Heart right ventricle (tissue), 16 donors: ENCODE results near the gene IYD. TPM values are rescaled to one million over a fixed set of nuclear protein-coding genes. Genes with fewer than 3 reads are reported as not detected.

Source experiments
- ATAC-seq, 8 donors: fragments of 200-7000 bp; cut with Tn5 transposase; one replicate each; pipeline ENCODE4 v1.9.1; 2020; ENCODE audit warnings: mild to moderate bottlenecking in 8 of 8, moderate library complexity in 8 of 8, moderate number of reproducible peaks in 1 of 8
- DNase-seq, 2 donors: peaks; one replicate each; pipeline ENCODE4 v3.0.0-alpha.2; 2020
- H3K27ac ChIP-seq, 10 donors: fragments of 200-600 bp; sonication (generic) in 2 of 10; one replicate each; pipeline versions ENCODE4 v1.5.0 to v1.8.0; 2020 to 2022; ENCODE audit warnings: mild to moderate bottlenecking in 3 of 10
- H3K27me3 ChIP-seq, 7 donors: fragments of 200-600 bp; one replicate each; pipeline ENCODE4 v1.8.0; 2021 to 2022; ENCODE audit warnings: mild to moderate bottlenecking in 2 of 7
- H3K36me3 ChIP-seq, 9 donors: fragments of 200-600 bp; sonication (generic) in 1 of 9; one replicate each; pipeline versions ENCODE4 v1.5.0 to v1.8.0; 2020 to 2022; ENCODE audit warnings: mild to moderate bottlenecking in 2 of 9
- H3K4me1 ChIP-seq, 9 donors: fragments of 200-600 bp; sonication (generic) in 1 of 9; one replicate each; pipeline versions ENCODE4 v1.5.0 to v1.8.0; 2020 to 2022; ENCODE audit warnings: mild to moderate bottlenecking in 4 of 9
- H3K4me3 ChIP-seq, 10 donors: fragments of 200-600 bp; sonication (generic) in 2 of 10; one replicate each; pipeline versions ENCODE4 v1.5.0 to v1.8.0; 2020 to 2022; ENCODE audit warnings: mild to moderate bottlenecking in 7 of 10, moderate library complexity in 2 of 10
- H3K9me3 ChIP-seq, 11 donors: fragments of 200-600 bp in 10 of 11; sonication (generic) in 2 of 11; one replicate each; pipeline versions ENCODE4 v1.5.0 to v1.8.0; 2013 to 2022; ENCODE audit warnings: mild to moderate bottlenecking in 2 of 11, control low read depth in 1 of 11, moderate library complexity in 1 of 11
- WGBS, 2 donors: extraction: QIAGEN DNeasy Blood & Tissue Kit; methylation state at CpG; one replicate each; pipeline ENCODE4 v1.1.7; 2013; ENCODE audit warnings: inconsistent platforms in 1 of 2; 5-methylcytosine and 5-hydroxymethylcytosine counted together
- intact Hi-C, 10 donors: fragments of 100-400 bp; cut with DNase I; formaldehyde crosslinking; loops; one replicate each; pipeline versions ENCODE4 v1.11.1 to v1.14.2; 2022
- polyA plus RNA-seq, 2 donors: library from polyadenylated mRNA; stranded (reverse); fragments of 200-250 nt; gene quantifications; one replicate each; pipeline ENCODE4 v1.2.3, GENCODE V29; 2013
- total RNA-seq, 10 donors: library from RNA; stranded (reverse); fragmentation: NEBNext Ultra II Directional in 3 of 10; extraction: Animal tissue kit (Norgen Biotek cat#: 25700) in 3 of 10; gene quantifications; one replicate each; pipeline versions ENCODE4 v1.2.1 to v1.2.4, GENCODE V29; 2021 to 2023
- TF ChIP-seq, protein P1 (sequence below), 9 donors: fragments of 200-600 bp; sonication (generic) in 2 of 9; IDR thresholded peaks; one replicate each; pipeline versions ENCODE4 v1.5.0 to v1.8.0; 2021 to 2022; ENCODE audit warnings: antibody characterized with exemption in 9 of 9, mild to moderate bottlenecking in 5 of 9, moderate library complexity in 1 of 9
- donor health status: Arrhythmogenic right ventricular cardiomyopathy.
- donor health status: ischemic (EF 13 %, LVEDD 7.1; RV severe dilation, severe dysfunction).
- donor health status: healthy with polysubstance abuse.
- donor health status: DM: no; HTN: yes; CAD: no.
- donor health status: DM: no; HTN: no; CAD: no.
- donor health status: ischemic (EF 25% LVEDD 6.9; RV normal size, moderate dysfunction).
- donor health status: ischemic (EF 25% LVEDD 5.7; RV mildly dilated, moderate dysfunction).
- donor health status: healthy.
- donor health status: DM: yes; HTN: yes; CAD: no.
- donor health status: Ischemic cardiomyopathy.
- donor health status: ischemic (EF 35%, LVEDD 5.7; RV mildly dilated, moderate dysfunction).
- donor health status: nonischemic (EF 11% LVEDD 7.7; RV severe dilation, severe dysfunction).
- donor health status: DM: yes; HTN: yes; CAD: no.
- donor health status: PGD.
- donor health status: ischemic (EF 29% LVEDD 5.4; RV normal size, mild dysfunction).
- donor health status: nonischemic (EF 23%, LVEDD 6.1; RV moderate dilation, normal function).

Gene IYD
- total and polyA plus RNA-seq, 12 donors: not detected

- no peaks in the 10 kb centered on the region for H3K36me3 ChIP-seq
- no peak for ATAC-seq
- intact Hi-C loops: loop anchor here in 8 of 10 donors (2.0 to 10.0 kb wide), 11 partner anchors 120 to 400 kb away; partner anchors contain the start of gene PLEKHG1 (in 1 of the 8)
These were observed 48.4 kb downstream of the IYD start for GRCh38 chr6:150417250-150417649.

DNA sequence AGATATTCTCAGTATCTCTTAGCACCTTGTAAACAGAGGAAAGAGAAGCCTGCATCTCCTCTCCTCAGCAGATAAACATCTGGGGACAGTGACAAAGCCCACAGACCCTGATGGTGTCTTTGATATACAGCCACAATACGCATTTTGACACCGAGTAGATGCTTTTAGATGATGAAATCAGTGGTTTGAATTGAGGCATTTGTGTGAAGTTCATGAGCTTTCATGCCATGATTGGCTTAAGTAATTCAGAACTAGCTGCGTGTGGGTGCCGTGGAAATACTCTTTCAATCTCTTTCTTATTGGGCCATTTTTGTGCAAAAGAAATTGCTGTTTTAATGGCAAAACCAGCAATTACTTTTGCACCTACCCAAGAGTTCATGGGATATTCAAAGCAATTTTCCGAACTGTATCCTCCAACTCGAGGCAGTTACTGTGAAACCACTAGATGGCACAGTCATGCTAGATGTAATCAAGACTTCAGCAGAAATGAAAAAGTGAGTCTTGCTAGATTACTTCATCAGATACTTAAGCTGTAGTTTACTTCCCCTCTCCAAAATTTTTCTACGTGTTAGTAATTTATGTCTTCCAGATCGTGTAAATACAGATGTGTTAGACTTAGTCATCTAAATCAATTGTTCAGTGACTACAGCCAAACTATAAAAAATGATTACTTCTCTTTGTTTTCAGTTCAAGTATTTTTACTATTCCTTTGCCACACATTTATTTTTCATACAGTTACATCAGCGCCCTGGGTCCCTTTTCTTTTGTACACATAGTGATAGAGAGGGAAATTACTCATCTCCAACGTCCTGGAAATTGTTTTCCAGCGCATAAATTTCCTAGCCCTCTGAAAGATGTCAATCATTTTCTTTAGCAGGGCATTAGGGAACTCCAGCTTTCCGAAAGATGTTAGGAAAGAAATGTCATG lies 49.4 kb downstream of the IYD start:
- Histone ChIP-seq H3K27ac (peak overlapping the region; percentile 24 to 90 (median 76)), H3K27me3 (peaks cover 0 to 7% (median 0%) of the 10 kb centered on the region in 7 donors), H3K36me3 (no peaks in the 10 kb centered on the region), H3K9me3 (peaks cover 0 to 9% (median 0%) of the 10 kb centered on the region in 11 donors), H3K4me3 (peak overlapping the region in 9 of 10 donors; percentile 11 to 52 (median 41)), H3K4me1 (peaks cover 0 to 30% (median 12%) of the 10 kb centered on the region in 9 donors)
- peak in 7 of 8 donors; percentile 71 to 92 (median 88) for ATAC-seq
- 8 to 13% methylated on average over 12 of the region's 12 CpGs for WGBS, 2 donors
- DNase-seq: peak in 1 of 2 donors; percentile 63
- intact Hi-C loops: loop anchor here (1.0 to 10.0 kb wide), 16 partner anchors 119 to 399 kb away; partner anchors contain the start of gene PLEKHG1 (in 1 of the 10)
- TF ChIP-seq, protein P1, sequence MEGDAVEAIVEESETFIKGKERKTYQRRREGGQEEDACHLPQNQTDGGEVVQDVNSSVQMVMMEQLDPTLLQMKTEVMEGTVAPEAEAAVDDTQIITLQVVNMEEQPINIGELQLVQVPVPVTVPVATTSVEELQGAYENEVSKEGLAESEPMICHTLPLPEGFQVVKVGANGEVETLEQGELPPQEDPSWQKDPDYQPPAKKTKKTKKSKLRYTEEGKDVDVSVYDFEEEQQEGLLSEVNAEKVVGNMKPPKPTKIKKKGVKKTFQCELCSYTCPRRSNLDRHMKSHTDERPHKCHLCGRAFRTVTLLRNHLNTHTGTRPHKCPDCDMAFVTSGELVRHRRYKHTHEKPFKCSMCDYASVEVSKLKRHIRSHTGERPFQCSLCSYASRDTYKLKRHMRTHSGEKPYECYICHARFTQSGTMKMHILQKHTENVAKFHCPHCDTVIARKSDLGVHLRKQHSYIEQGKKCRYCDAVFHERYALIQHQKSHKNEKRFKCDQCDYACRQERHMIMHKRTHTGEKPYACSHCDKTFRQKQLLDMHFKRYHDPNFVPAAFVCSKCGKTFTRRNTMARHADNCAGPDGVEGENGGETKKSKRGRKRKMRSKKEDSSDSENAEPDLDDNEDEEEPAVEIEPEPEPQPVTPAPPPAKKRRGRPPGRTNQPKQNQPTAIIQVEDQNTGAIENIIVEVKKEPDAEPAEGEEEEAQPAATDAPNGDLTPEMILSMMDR (IDR thresholded peaks at IDR 0.05): peak; percentile 59 to 91 (median 81)

More at GRCh38 chr6:150417250-150417649, 48.4 kb downstream of the IYD start:
- 81 to 82% methylated on average over 6 of the region's 6 CpGs for WGBS, 2 donors
- Histone ChIP-seq H3K4me1 (peaks cover 0 to 30% (median 12%) of the 10 kb centered on the region in 9 donors), H3K27ac (no peak overlapping the region), H3K4me3 (no peak overlapping the region), H3K27me3 (peaks cover 0 to 7% (median 0%) of the 10 kb centered on the region in 7 donors), H3K9me3 (peaks cover 0 to 9% (median 0%) of the 10 kb centered on the region in 11 donors)
- no peak for DNase-seq
- TF ChIP-seq, protein P1 (IDR thresholded peaks at IDR 0.05): no peak

GRCh38 chr6:150418827-150419594 lies 50.2 kb downstream of the IYD start:
- Histone ChIP-seq H3K4me3 (peak overlapping the region in 9 of 10 donors; percentile 11 to 52 (median 41)), H3K27ac (peak overlapping the region; percentile 24 to 90 (median 76)), H3K9me3 (peaks cover 0 to 9% (median 0%) of the 10 kb centered on the region in 11 donors), H3K4me1 (peaks cover 0 to 30% (median 12%) of the 10 kb centered on the region in 9 donors), H3K36me3 (no peaks in the 10 kb centered on the region), H3K27me3 (peaks cover 0 to 7% (median 0%) of the 10 kb centered on the region in 7 donors)
- ATAC-seq (peak; percentile 78 to 93 (median 82)), DNase-seq (peak; percentile 72 to 75)
- intact Hi-C loops: loop anchor here (1.0 to 10.0 kb wide), 15 partner anchors 118 to 398 kb away; partner anchors contain the start of gene PLEKHG1 (in 1 of the 10)
- TF ChIP-seq, protein P1 (IDR thresholded peaks at IDR 0.05): peak; percentile 64 to 85 (median 74)
- 6 to 7% methylated on average over 23 of the region's 23 CpGs for WGBS, 2 donors
